GM19023 (cell line): ENCODE results near the gene SNAP25.

Experiments
- ATAC-seq: cut with Tn5 transposase; IDR thresholded peaks from one replicate; pipeline ENCODE4 v1.9.1; 2021; ENCODE audit warnings: mild to moderate bottlenecking, moderate library complexity; ENCODE audit not compliant: unreplicated experiment

Gene SNAP25

GRCh38 chr20:10300582-10301446 lies 82.2 kb downstream of the SNAP25 start:
- no peak for ATAC-seq

- ATAC-seq: no peak
Measured at GRCh38 chr20:10303852-10304251, 85.2 kb downstream of the SNAP25 start.

DNA sequence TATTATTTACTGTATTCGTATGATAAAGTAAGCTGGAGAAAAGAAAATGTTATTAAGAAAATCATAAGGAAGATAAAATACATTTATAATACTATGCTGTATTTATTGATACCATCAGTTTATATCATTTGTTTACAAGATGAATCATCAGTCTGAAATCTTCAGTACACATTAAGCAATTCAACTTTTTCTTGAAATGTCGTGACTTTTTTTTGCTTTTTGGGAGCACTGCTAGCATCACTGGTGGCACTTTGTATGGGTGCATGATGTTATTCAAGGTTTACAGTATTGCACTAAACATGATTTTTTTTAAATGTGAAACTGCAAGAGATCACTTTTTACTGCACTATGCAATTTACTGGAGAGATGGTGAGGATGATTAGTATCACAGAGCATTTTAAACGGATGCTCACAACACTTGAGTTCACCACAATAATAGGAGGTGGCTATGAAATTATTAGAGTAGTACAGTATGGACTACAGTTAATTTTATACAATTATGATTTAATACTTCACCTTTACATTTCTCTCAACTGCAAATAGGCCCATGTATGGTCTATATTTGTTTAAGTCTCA lies 85.9 kb downstream of the SNAP25 start:
- no peak for ATAC-seq

- ATAC-seq: no peak
Measured at GRCh38 chr20:10306440-10307358, 88.1 kb downstream of the SNAP25 start.

- ATAC-seq: no peak
Measured at GRCh38 chr20:10307359-10307735, 88.7 kb downstream of the SNAP25 start.

GRCh38 chr20:10308652-10309051 lies 90.0 kb downstream of the SNAP25 start:
- ATAC-seq: no peak

DNA sequence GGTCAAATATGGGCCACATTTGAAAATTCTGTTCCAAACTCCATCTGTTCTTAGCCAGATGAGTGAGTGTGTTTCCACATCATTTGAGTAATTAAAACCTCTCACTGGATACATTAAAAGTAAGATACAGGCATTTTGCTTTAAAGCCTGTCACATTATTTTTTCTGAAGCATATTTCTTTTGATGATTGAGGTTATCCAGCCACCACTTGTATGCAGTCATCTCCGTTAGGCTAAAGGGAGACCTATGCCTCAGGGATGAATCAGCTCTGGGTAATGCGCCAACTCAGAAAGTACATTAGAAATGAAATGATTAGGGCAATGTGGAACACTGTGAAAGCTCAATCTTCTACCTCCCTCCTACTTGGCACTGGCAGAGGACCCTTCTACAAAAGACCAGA lies 90.7 kb downstream of the SNAP25 start:
- ATAC-seq: no peak

DNA sequence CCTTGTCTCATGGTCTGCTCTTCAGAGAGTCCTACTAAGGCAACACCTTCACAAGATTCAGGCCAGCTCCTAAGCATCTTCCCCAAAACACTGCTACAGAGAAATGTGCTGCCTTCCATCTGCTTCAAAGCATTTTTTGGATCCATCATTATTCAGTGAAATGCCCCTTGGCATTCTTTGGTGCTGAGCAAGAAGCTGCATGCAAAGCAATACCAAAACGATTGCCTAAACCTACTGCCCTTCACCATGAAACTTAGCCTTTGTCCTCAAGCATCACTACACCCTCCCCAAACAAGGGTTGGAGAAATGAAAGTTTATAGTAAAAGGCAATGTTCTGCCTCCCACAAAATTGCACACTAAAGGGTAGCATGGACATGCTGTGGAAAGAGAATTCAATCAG lies 93.5 kb downstream of the SNAP25 start:
- no peak for ATAC-seq

- no peak for ATAC-seq
Measured at GRCh38 chr20:10313215-10313614, 94.6 kb downstream of the SNAP25 start.

DNA sequence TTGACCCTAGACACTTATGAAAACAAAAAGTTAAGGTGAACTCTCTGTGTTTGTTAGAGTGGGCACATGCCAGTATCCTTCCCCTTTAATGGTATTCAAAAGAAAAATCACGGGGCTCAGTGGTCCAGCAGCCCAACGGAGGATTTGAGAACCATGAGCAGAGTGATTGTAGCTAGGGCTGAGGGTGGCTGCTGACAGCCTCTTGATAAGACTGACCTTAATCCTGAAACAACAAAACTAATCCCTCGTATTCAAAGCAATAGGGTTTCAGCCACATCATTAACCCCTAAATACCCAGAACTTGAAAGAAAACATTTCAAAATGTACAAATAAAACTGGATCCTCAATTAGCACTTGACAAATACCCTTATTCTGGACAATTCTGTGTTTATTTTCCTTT lies 95.1 kb downstream of the SNAP25 start:
- ATAC-seq: no peak

GRCh38 chr20:10314198-10314597 lies 95.6 kb downstream of the SNAP25 start:
- ATAC-seq: no peak

DNA sequence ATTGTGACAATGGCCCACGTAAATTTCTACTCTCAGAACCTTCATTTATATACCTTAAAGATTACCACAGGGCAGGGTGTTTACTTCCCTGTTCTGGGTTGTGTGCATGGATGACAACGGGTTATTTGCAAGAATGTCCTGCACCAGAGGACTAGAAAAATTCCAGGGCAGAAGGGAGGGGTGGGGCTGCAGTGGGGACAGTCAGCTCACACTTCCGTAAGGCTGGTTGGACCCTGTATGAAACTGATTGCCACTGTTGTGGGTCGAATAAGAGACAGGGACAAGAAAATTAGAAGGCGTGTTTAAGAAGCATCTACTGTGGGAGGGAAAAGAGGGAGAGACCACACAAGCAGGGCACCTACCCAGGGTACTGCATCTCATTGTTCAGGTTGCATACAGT lies 96.5 kb downstream of the SNAP25 start:
- ATAC-seq: no peak

DNA sequence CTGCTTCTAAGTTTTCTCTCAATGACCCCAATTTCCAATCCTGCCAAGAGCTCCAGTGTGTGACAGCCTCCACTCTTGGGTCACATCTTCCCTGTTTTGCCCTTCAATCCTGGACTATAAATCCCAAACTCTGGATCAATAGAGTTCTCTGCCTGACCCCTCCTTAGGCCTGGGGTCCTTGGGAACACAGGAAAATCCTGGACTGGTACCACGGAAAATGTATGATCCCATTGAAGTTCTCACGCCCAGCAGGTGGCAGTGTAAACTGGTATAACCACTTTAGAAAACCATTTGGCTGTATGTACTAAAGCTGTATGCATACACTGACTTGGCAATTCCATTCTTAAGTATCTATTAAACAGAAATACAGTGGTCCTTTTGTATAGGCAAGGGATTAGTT lies 98.0 kb downstream of the SNAP25 start:
- ATAC-seq: no peak

DNA sequence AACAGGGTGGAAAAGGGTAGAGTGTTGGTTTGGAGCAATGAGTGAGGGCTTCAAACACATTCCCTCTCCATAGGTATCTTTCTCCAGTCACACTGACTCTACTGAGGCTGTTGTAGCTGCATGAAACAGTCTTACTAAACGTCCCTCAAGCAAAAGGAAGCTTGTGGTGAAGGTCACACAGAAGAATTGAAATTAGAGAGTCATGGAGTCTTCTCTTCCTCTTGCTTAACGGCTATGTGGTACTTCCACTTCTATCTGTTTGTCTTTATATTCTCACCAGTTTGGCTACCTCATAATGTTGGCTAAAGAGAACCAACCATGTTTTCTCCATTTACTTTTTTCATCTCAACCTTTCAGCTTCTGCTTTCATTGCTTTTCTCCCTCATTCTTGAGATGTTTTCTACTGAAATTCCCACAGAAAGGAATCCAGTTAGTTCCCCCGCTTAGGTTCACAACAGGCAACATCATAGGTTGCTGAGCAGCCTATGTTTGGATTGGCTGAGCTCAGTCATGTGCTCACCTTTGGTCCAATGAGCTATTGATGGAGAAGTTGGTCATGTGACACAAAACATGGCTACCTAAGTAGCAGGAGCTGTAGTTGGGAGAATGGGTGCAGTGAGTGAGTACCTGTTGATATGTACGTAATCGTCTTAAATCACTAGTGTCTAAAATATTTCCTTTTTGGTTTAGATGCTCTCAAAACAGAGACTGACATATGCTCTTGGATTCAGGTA lies 99.8 kb downstream of the SNAP25 start:
- ATAC-seq: no peak

DNA sequence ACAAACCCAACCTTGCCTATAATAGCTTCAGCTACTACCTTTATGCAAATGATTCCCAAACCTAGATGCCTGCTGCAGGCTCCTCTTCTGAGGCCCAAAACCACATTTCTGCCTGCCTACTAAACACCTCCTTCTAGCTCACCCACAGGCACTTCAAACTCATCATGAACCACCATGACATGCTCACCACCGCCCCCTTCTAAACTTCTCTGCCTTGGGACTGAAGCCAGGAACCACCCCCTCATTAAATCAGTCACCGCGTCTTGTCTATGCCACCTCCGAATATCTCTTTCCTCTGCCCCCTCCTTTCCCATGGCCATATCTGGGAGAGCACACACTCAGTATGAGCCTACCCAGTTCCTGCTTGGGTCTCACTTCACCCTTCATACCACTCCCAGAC lies 101.2 kb downstream of the SNAP25 start:
- ATAC-seq: no peak

DNA sequence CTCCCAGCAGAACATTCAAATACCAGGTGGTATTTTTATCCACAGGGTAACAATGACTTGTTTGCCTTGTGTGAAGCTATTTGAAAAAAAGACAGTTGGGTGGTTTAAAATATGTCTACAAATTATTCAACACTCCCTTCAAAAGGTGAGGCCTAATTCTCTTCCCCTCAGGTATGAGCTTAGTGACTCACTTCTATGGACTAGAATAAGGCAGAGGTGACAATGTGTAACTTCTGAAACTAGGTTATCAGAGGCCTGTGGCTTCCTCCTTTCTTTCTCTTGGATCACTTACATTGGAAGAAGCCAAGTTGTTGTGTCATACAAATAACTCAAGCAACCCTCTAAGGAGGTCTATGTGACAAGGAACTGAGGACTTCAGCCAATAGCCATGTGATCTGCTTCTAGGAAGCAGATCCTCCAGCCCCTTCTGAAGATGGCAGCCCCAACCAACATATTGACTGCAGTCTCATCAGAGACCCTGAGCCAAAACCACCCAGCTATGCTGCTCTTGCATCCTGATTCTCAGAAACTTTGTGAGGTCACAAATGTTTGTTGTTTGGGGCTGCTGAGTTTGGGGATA lies 102.6 kb downstream of the SNAP25 start:
- ATAC-seq: no peak

DNA sequence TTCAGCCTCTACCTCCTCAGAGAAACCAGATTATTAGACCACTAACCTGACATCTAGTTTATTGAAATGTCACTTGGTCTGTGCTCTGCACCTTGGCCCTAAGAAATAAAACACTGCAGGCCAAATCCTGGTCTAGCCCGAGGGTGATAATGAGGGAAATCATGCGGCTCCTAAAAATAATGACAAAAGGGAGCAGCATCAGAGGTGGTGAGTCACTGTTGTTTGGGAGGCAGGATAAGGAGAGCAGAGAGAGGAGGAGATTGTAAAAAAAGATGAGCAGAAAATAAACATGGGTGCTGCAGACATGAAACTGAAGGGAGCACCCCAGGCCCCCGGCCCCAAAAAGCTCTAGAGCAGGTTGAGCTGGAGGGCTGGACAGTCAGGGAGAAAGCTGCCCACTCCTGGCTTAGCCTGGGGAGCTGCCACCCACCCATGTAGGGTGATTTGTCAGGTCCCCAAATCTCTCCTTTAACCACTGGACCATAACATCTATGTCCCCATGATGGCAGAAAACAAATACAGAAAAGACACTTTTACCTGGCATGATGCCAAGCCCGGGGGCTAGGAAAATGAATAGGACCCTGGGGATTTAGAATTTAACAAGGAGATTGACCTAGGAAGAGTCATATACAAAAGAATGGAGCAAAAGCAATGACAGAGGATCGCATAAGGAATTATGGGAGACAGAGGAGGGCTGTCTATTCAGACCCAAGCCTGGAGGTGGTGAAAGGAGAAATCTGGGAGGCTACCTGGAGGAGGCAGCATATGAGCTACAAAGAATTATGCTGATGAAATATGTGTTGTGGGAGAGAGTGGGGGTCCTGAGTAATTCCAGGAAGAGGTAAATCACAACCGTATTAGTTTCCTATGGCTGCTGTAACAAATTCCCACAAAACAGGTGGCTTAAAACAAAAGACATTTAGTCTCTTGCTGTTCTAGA lies 103.7 kb downstream of the SNAP25 start:
- no peak for ATAC-seq

DNA sequence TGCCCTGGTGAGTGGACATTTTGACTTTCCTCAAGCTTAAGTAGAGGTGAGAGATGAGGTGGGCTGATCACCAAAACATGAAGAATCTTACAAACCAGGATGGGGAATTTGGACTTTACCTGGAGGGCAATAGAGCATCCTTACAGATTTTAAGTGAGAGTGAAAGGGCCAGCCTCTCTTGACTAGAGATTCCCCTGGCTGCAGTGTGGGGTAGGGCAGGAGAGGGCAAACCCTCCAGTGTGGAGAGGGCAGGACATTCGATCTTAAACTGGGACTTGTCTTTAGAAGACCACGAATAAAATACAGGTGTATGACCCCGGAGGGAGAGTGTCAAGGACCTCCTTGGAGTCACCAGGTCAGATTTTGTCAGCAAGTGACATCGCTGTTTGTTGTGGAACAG lies 105.1 kb downstream of the SNAP25 start:
- ATAC-seq: no peak

DNA sequence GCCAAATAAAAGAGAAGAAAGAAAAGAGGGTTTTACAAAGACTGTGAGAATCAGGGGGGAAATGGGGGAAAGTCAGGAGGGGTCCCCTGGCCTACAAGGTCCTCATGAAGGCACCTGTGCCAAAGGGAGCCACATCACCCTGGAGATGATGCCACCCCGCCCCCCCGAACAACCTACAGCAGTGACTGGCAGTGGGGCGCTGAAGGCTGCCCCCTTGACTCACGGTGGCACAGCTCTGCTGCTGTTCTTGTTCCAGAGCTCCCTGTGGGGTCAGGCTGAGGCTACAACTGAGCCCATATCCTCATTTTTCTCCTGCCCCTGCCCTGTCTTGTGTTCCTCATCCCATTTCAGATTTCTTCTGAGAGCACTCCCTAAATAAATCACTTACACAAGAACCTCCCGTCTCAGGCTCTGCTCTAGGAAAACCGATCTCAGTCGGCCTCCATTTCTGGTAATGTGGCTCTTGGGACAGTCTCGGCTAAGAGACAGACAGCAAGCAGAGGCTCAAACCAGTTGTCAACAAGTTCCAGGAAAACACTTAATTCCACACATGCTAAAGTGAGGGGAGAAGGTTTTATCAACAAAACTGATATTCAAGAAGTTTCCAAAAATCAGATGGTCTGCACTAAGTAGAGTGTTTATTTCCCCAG lies 105.7 kb downstream of the SNAP25 start:
- no peak for ATAC-seq
